HG02970 (cell line): ENCODE data around the gene PHYKPL.
"Not testable (repeated sequence)": the region's sequence is repeated elsewhere in the genome, so short reads cannot be mapped to it uniquely, and the experiment has no call there.

ENCODE experiments used
- ATAC-seq: cut with Tn5 transposase; IDR thresholded peaks from one replicate; pipeline ENCODE4 v1.9.1; 2021; ENCODE audit warnings: mild to moderate bottlenecking, moderate library complexity, moderate number of reproducible peaks; ENCODE audit not compliant: unreplicated experiment, low FRiP score

PHYKPL gene

GRCh38 chr5:178266581-178266980 lies 34.0 kb upstream of the PHYKPL start:
- ATAC-seq, result no peak

- ATAC-seq, result no peak
These were observed 33.1 kb upstream of the PHYKPL start for GRCh38 chr5:178265746-178266145.

GRCh38 chr5:178264044-178264443 lies 31.4 kb upstream of the PHYKPL start:
- ATAC-seq, result no peak

- ATAC-seq, result no peak
These were observed 29.3 kb upstream of the PHYKPL start for GRCh38 chr5:178261666-178262600.

- no peak for ATAC-seq
These were observed 27.3 kb upstream of the PHYKPL start for GRCh38 chr5:178259623-178260536.

GRCh38 chr5:178257650-178258049 lies 25.0 kb upstream of the PHYKPL start:
- ATAC-seq, result no peak

GRCh38 chr5:178256746-178257145 lies 24.1 kb upstream of the PHYKPL start:
- ATAC-seq, result no peak

GRCh38 chr5:178253632-178254031 lies 21.0 kb upstream of the PHYKPL start:
- not testable (repeated sequence) for ATAC-seq

- no peak for ATAC-seq
These were observed 19.7 kb upstream of the PHYKPL start for GRCh38 chr5:178252258-178252657.

- ATAC-seq, result no peak
These were observed 17.7 kb upstream of the PHYKPL start for GRCh38 chr5:178250263-178250662.

GRCh38 chr5:178249191-178249989 lies 16.8 kb upstream of the PHYKPL start:
- ATAC-seq, result no peak

- no peak for ATAC-seq
These were observed 16.1 kb upstream of the PHYKPL start for GRCh38 chr5:178248750-178249149.

- no peak for ATAC-seq
These were observed 15.2 kb upstream of the PHYKPL start for GRCh38 chr5:178247481-178248456.

- no peak for ATAC-seq
These were observed 14.2 kb upstream of the PHYKPL start for GRCh38 chr5:178246624-178247279.

GRCh38 chr5:178245389-178245788 lies 12.8 kb upstream of the PHYKPL start:
- ATAC-seq, result no peak

- no peak for ATAC-seq
These were observed 12.0 kb upstream of the PHYKPL start for GRCh38 chr5:178244576-178244975.

GRCh38 chr5:178242416-178242815 lies 9.8 kb upstream of the PHYKPL start:
- ATAC-seq, result no peak

GRCh38 chr5:178241688-178242231 lies 9.2 kb upstream of the PHYKPL start:
- ATAC-seq, result no peak
